Kidney (tissue), 14 donors: ENCODE measurements around the gene RPL27. TPM values are rescaled to one million over a fixed set of nuclear protein-coding genes. Genes with fewer than 3 reads are reported as not detected.

Experiments used
- DNase-seq, 5 donors: peaks; one replicate each; pipeline ENCODE4 v3.0.0-alpha.2; 2013 to 2020
- FAIRE-seq: peaks from 2 replicates; lab custom pipeline; 2012; peaks lifted over from hg19 to GRCh38; lab: Jason Lieb, UNC
- H3K27ac ChIP-seq, 2 donors: one replicate each; pipeline ENCODE4 v1.7.0; 2013; ENCODE audit warnings: low read depth in 2 of 2, low read length in 2 of 2, inconsistent platforms in 1 of 2
- H3K27me3 ChIP-seq: one replicate; pipeline ENCODE4 v1.7.1; 2013; ENCODE audit warnings: low read length, inconsistent platforms; ENCODE audit not compliant: control insufficient read depth, insufficient read depth
- H3K36me3 ChIP-seq, 3 donors: one replicate each; pipeline versions ENCODE4 v1.7.0 to v1.7.1; 2013; ENCODE audit warnings: low read length in 3 of 3, control low read depth in 1 of 3, inconsistent platforms in 1 of 3; ENCODE audit not compliant: insufficient read depth in 3 of 3, control insufficient read depth in 2 of 3
- H3K4me1 ChIP-seq, 3 donors: one replicate each; pipeline versions ENCODE4 v1.7.0 to v1.7.1; 2013; ENCODE audit warnings: low read length in 3 of 3, inconsistent platforms in 1 of 3, low read depth in 1 of 3; ENCODE audit not compliant: control insufficient read depth in 2 of 3, insufficient read depth in 2 of 3
- H3K4me3 ChIP-seq, 3 donors: one replicate each; pipeline versions ENCODE4 v1.7.0 to v1.8.1; 2013; ENCODE audit warnings: low read length in 3 of 3, control low read depth in 1 of 3, inconsistent platforms in 1 of 3
- H3K9ac ChIP-seq, 3 donors: one replicate each; pipeline versions ENCODE4 v1.7.0 to v1.7.1; 2013; ENCODE audit warnings: low read length in 3 of 3, control low read depth in 1 of 3, inconsistent platforms in 1 of 3
- H3K9me3 ChIP-seq, 3 donors: one replicate each; pipeline versions ENCODE4 v1.7.0 to v1.7.1; 2013; ENCODE audit warnings: low read length in 3 of 3, control low read depth in 1 of 3, inconsistent platforms in 1 of 3; ENCODE audit not compliant: control insufficient read depth in 2 of 3, insufficient read depth in 1 of 3
- CTCF ChIP-seq: IDR thresholded peaks from 3 replicates; pipeline ENCODE4 v1.5.1; 2012; ENCODE audit warnings: mild to moderate bottlenecking, moderate library complexity, borderline replicate concordance; ENCODE audit not compliant: insufficient read depth; ENCODE audit errors: extremely low read depth
- intact Hi-C: fragments of 100-400 bp; cut with DNase I; formaldehyde crosslinking; loops from one replicate; pipeline ENCODE4 v1.11.1; 2022
- polyA plus RNA-seq: library from polyadenylated mRNA; stranded (reverse); fragments of 350-450 nt; fragmentation: Illumina TruSeq; extraction: RNeasy Lipid Tissue Mini Kit (QIAGEN cat#74804); gene quantifications from one replicate; pipeline ENCODE4 v1.2.3, GENCODE V29; 2014; ENCODE audit warnings: low read depth, low replicate concordance; ENCODE audit not compliant: insufficient read depth
- total RNA-seq: library from RNA; stranded (reverse); fragmentation: NEBNext Ultra II Directional; extraction: Animal tissue kit (Norgen Biotek cat#: 25700); gene quantifications from one replicate; pipeline ENCODE4 v1.2.1, GENCODE V29; 2021
- donor health status: control.
- donor health status: control.
- donor health status: control.
- donor health status: control.
- donor health status: control.
- donor health status: DM: yes; HTN: yes; CAD: no.
- donor health status: Normal renal cell carcinoma (clear cell type).

RPL27 gene
- total and polyA plus RNA-seq, 2 donors from 2014 or later: 759 to 1,823 TPM

- DNase-seq: peak in 4 of 5 donors; percentile 48 to 83 (median 74)
- no peak for TF ChIP-seq CTCF
Observed at GRCh38 chr17:42979511-42980273, 18.5 kb upstream of the RPL27 start, which contains the start of gene PTGES3L. PTGES3L (minus strand) TSS chr17:42980080; CDS start chr17:42980053, 27 bp downstream.

GRCh38 chr17:42980274-42980765 is 17.9 kb upstream of the RPL27 start, which contains the start of gene RUNDC1:
RUNDC1 (plus strand) TSS chr17:42980565; CDS start chr17:42980577, 12 bp downstream.
- no peaks in the 10 kb centered on the region for H3K27me3 ChIP-seq
- peaks cover 0 to 2% (median 0%) of the 10 kb centered on the region in 3 donors for H3K36me3 ChIP-seq
- peak within 1 kb of the TSS; percentile 58 to 72 for H3K27ac ChIP-seq
- H3K9me3 ChIP-seq: no peaks in the 10 kb centered on the region
- intact Hi-C loops: no loop called here
- TF ChIP-seq CTCF: no peak
- peaks cover 0 to 16% (median 0%) of the 10 kb centered on the region in 3 donors for H3K4me1 ChIP-seq
- FAIRE-seq: no peak
- H3K9ac ChIP-seq: peak within 1 kb of the TSS; percentile 41 to 76 (median 73)
- H3K4me3 ChIP-seq: peak within 1 kb of the TSS; percentile 59 to 92 (median 89)
- DNase-seq: peak; percentile 94 to 98 (median 96)

More at GRCh38 chr17:42979511-42980273, 18.5 kb upstream of the RPL27 start, which contains the start of gene PTGES3L:
- Histone ChIP-seq H3K4me1 (peaks cover 0 to 16% (median 0%) of the 10 kb centered on the region in 3 donors), H3K9me3 (no peaks in the 10 kb centered on the region), H3K4me3 (peak within 1 kb of the TSS; percentile 59 to 92 (median 89)), H3K27me3 (no peaks in the 10 kb centered on the region), H3K36me3 (no peaks in the 10 kb centered on the region), H3K27ac (peak within 1 kb of the TSS; percentile 58 to 72), H3K9ac (peak within 1 kb of the TSS; percentile 41 to 76 (median 73))
- intact Hi-C loops: no loop called here
- no peak for FAIRE-seq

- TF ChIP-seq CTCF: no peak
- H3K9ac ChIP-seq: peak overlapping the region; percentile 41 to 76 (median 48)
- H3K4me3 ChIP-seq: peak overlapping the region; percentile 59 to 92 (median 89)
- H3K36me3 ChIP-seq: peaks cover 0 to 2% (median 0%) of the 10 kb centered on the region in 3 donors
- no peaks in the 10 kb centered on the region for H3K27me3 ChIP-seq
- peak; percentile 53 to 78 (median 69) for DNase-seq
- peak overlapping the region; percentile 58 to 72 for H3K27ac ChIP-seq
- intact Hi-C loops: no loop called here
- no peaks in the 10 kb centered on the region for H3K9me3 ChIP-seq
- FAIRE-seq: no peak
- H3K4me1 ChIP-seq: peaks cover 0 to 16% (median 0%) of the 10 kb centered on the region in 3 donors
Observed at GRCh38 chr17:42980766-42981397, 17.3 kb upstream of the RPL27 start.
